MM.1S (cell line): ENCODE data around the gene OTUD4.

Experiments used
- CTCF ChIP-seq: fragments of 300-600 bp; sonication (generic); IDR thresholded peaks from 2 replicates; pipeline ENCODE4 v1.5.1; 2016; ENCODE audit warnings: antibody characterized with exemption, low read length, mixed read lengths
- EZH2 ChIP-seq: fragments of 300-600 bp; sonication (generic); optimal IDR thresholded peaks from 2 replicates; pipeline ENCODE3; 2017; ENCODE audit warnings: low read depth, mild to moderate bottlenecking, antibody characterized with exemption, low read length, mixed read lengths
- EZH2phosphoT487 ChIP-seq: fragments of 300-600 bp; sonication (generic); IDR thresholded peaks from 2 replicates; pipeline ENCODE4 v1.6.1; 2018; ENCODE audit warnings: antibody characterized with exemption, low read length

DNA sequence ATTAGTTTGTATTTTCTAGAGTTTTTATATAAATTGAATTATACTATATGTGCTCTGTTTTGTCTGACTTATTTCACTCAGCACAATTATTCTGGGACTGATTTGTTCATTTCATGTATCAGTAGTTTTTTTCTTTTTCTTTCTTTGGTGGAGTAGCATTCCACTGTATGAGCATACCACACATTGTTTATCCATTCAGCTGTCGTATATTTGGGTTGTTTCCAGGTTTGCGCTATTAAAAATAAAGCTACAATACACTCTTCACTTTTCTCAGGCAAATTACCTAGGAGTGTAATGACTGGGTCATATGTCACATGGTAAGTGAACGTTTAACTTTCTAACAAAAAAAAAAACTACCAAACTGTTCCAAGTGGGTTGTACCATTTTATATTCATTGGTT is 9.6 kb upstream of the OTUD4 start:
- TF ChIP-seq CTCF = no peak
- TF ChIP-seq EZH2phosphoT487 = no peak
- TF ChIP-seq EZH2 = no peak
